HTERT RPE-1 (cell line): ENCODE measurements around the gene CALY.

Source experiments
- in situ Hi-C: fragments of 300-500 bp; cut with MboI; formaldehyde crosslinking; loops from 4 replicates; pipeline ENCODE4 v1.14.3; 2020; ENCODE audit warnings: low sequenced_read_pairs

The CALY gene

GRCh38 chr10:133366751-133367150 is 30.1 kb upstream of the CALY start:
- in situ Hi-C loops: no loop called here

- in situ Hi-C loops: no loop called here
Observed at GRCh38 chr10:133366130-133366478, 29.4 kb upstream of the CALY start.

- in situ Hi-C loops: no loop called here
Observed at GRCh38 chr10:133365461-133366129, 28.9 kb upstream of the CALY start.

GRCh38 chr10:133364645-133365431 is 28.1 kb upstream of the CALY start:
- in situ Hi-C loops: no loop called here

- in situ Hi-C loops: no loop called here
Observed at GRCh38 chr10:133362846-133363245, 26.1 kb upstream of the CALY start.

GRCh38 chr10:133361773-133362441 is 25.2 kb upstream of the CALY start:
- in situ Hi-C loops: no loop called here

- in situ Hi-C loops: no loop called here
Observed at GRCh38 chr10:133361227-133361626, 24.5 kb upstream of the CALY start.

GRCh38 chr10:133359972-133360610 is 23.4 kb upstream of the CALY start:
- in situ Hi-C loops: no loop called here

GRCh38 chr10:133359554-133359971 is 22.9 kb upstream of the CALY start:
- in situ Hi-C loops: no loop called here

- in situ Hi-C loops: no loop called here
Observed at GRCh38 chr10:133358925-133359310, 22.2 kb upstream of the CALY start.

GRCh38 chr10:133358162-133358924 is 21.6 kb upstream of the CALY start:
- in situ Hi-C loops: no loop called here

- in situ Hi-C loops: no loop called here
Observed at GRCh38 chr10:133357285-133358161, 20.8 kb upstream of the CALY start, which contains the start of gene FUOM. FUOM (minus strand) TSS chr10:133358019; CDS start chr10:133358007, 12 bp downstream.

- in situ Hi-C loops: no loop called here
Observed at GRCh38 chr10:133356549-133357284, 20.0 kb upstream of the CALY start.

GRCh38 chr10:133355991-133356390 is 19.3 kb upstream of the CALY start:
- in situ Hi-C loops: no loop called here

- in situ Hi-C loops: no loop called here
Observed at GRCh38 chr10:133355266-133355665, 18.6 kb upstream of the CALY start.

- in situ Hi-C loops: no loop called here
Observed at GRCh38 chr10:133354672-133355240, 18.1 kb upstream of the CALY start.

GRCh38 chr10:133353988-133354605 is 17.4 kb upstream of the CALY start:
- in situ Hi-C loops: no loop called here
